ENCODE measurements around the gene CACNB3. TPM values are rescaled to one million over a fixed set of nuclear protein-coding genes. Genes with fewer than 3 reads are reported as not detected.

The CACNB3 gene
- total and polyA plus RNA-seq, 2 of the 13 experiments (the other 11 are each of a cell fraction or from before 2014, with no cell fraction given) = 0.29 to 0.54 TPM

DNA sequence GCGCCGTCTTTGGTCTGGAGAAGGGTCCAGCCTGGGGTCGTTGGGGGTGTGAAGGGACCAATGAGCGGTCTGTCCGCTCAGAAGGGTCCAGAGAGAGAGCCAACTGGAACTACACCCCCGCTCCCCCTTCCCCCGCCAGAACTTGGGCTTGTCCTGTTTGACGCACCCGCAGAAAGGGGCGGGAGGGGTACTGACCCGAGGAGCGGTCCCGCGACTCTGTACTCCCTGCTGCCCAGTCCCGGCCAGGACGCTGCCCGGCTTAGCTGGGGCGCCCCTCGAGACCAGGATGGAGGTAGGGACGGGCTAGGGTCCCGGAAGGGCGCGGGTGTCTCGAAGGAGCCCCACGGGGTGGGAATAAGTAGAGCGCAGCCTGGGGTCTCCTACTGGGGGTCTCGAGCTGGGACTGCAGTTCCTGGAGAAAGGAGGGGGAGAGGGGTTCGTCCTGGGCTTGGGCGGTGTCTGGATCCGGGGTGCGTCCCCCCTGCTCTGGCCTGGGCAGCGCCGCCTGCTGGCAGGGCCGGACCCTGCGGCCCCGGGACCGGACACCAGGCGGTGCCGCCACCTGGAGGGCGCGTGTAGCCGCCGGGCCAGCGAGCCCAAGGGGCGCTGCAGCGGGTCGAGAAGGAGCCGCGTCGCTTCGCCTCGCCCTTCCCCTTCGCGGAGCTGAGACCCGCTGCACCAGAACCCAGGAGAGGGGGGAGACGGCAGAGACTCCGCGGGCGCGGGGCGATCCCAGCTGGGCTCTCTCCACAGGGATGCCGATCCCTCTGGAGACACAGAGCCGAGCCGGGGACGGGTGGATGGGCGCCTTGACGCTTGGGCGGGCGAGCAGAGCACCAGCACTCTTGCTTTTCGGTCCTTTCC lies 3.8 kb upstream of the CACNB3 start (continued):
- TF ChIP-seq MAX (IDR thresholded peaks at IDR 0.05) (peak; percentile 86), GTF3A (CRISPR knock-in tag; conservative IDR thresholded peaks at IDR 0.05) (no peak), ARID2 (CRISPR knock-in tag; IDR thresholded peaks at IDR 0.05; ENCODE audit: borderline replicate concordance) (peak; percentile 65; the same call in 1 of the 2 replicates), ETV5 (CRISPR knock-in tag; IDR thresholded peaks at IDR 0.05; ENCODE audit: borderline replicate concordance) (peak; percentile 79), SMAD3 (CRISPR knock-in tag; IDR thresholded peaks at IDR 0.05) (no peak), SNRNP70 (IDR thresholded peaks at IDR 0.05; ENCODE audit: low read depth, low read length) (no peak), ZNF710 (CRISPR knock-in tag; IDR thresholded peaks at IDR 0.05; ENCODE audit: borderline replicate concordance) (peak; percentile 78; the same call in 1 of the 2 replicates), ATAD3A (CRISPR knock-in tag; IDR thresholded peaks at IDR 0.05) (no peak), ZNF564 (CRISPR knock-in tag; IDR thresholded peaks at IDR 0.05) (peak; percentile 84; the same call in 1 of the 2 replicates), KLF6 (CRISPR knock-in tag; IDR thresholded peaks at IDR 0.05) (peak; percentile 84; the same call in 1 of the 2 replicates), KDM2A (CRISPR knock-in tag; IDR thresholded peaks at IDR 0.05; ENCODE audit: borderline replicate concordance, low read depth) (peak; percentile 78), CBX1 (IDR thresholded peaks at IDR 0.05; ENCODE audit: low read depth) (no peak), SP1 (IDR thresholded peaks at IDR 0.05) (no peak), SP1 (CRISPR knock-in tag; IDR thresholded peaks at IDR 0.05) (peak; percentile 46; the same call in 1 of the 2 replicates), NFATC3 (CRISPR knock-in tag; IDR thresholded peaks at IDR 0.05) (no peak), HDAC2 (CRISPR knock-in tag; IDR thresholded peaks at IDR 0.05) (peak; percentile 30), CENPT (CRISPR knock-in tag; IDR thresholded peaks at IDR 0.05; ENCODE audit: low read depth) (no peak), SAP130 (CRISPR knock-in tag; IDR thresholded peaks at IDR 0.05; ENCODE audit: low read depth) (peak; percentile 59), ZNF614 (CRISPR knock-in tag; IDR thresholded peaks at IDR 0.05; ENCODE audit: borderline replicate concordance) (no peak; the same call in 1 of the 2 replicates), JUNB (CRISPR knock-in tag; IDR thresholded peaks at IDR 0.05; ENCODE audit: borderline replicate concordance) (no peak), HMGXB4 (CRISPR knock-in tag; IDR thresholded peaks at IDR 0.05; ENCODE audit: borderline replicate concordance in 1 of 2, low read depth in 1 of 2) (peak; percentile 99), TSC22D2 (CRISPR knock-in tag; IDR thresholded peaks at IDR 0.05; ENCODE audit: borderline replicate concordance) (peak; percentile 66; the same call in 1 of the 2 replicates), ZNF414 (CRISPR knock-in tag; IDR thresholded peaks at IDR 0.05) (no peak), POLR2A (IDR thresholded peaks at IDR 0.05; ENCODE audit: insufficient read depth in 1 of 2, low read depth in 2 of 2, low read length in 2 of 2) (no peak)
- TF ChIP-seq, protein P1, sequence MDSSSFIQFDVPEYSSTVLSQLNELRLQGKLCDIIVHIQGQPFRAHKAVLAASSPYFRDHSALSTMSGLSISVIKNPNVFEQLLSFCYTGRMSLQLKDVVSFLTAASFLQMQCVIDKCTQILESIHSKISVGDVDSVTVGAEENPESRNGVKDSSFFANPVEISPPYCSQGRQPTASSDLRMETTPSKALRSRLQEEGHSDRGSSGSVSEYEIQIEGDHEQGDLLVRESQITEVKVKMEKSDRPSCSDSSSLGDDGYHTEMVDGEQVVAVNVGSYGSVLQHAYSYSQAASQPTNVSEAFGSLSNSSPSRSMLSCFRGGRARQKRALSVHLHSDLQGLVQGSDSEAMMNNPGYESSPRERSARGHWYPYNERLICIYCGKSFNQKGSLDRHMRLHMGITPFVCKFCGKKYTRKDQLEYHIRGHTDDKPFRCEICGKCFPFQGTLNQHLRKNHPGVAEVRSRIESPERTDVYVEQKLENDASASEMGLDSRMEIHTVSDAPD (CRISPR knock-in tag; IDR thresholded peaks at IDR 0.05) = no peak
